Hepatocyte (in vitro differentiated cells): ENCODE results near the gene LRRC4C.

ENCODE experiments used
- EZH2 ChIP-seq: fragments of 200-600 bp; sonication (generic); IDR thresholded peaks from 2 replicates; pipeline ENCODE4 v1.6.1; 2016; ENCODE audit warnings: antibody characterized with exemption, mild to moderate bottlenecking, borderline replicate concordance
- TF ChIP-seq, protein P1 (sequence below): fragments of 200-600 bp; sonication (generic); IDR thresholded peaks from 2 replicates; pipeline ENCODE4 v1.5.1; 2016; ENCODE audit warnings: antibody characterized with exemption, mild to moderate bottlenecking; ENCODE audit not compliant: poor library complexity

DNA sequence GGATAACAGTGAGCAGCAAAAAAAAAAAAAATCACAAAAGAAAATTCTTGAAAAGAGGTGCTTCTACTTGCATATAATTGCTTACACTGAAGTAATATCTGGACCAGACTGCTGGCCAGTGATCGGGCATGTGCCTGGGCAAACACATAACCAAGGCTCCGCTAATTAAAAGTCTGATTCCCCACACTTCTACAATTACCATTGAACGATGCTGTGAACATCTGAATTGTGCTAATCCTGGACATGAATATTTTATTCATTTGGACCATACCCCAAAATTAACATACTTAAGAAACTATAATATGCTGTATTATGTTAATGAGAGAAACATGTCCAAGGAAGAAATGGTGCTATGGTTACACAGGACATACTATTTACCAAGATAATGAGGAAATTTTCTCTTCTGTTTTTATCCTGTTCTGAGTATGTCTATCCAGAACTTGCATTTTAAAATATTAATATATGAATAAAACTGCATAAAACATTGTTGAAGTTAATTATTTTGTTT lies 69.8 kb downstream of the LRRC4C start:
- TF ChIP-seq, protein P1, sequence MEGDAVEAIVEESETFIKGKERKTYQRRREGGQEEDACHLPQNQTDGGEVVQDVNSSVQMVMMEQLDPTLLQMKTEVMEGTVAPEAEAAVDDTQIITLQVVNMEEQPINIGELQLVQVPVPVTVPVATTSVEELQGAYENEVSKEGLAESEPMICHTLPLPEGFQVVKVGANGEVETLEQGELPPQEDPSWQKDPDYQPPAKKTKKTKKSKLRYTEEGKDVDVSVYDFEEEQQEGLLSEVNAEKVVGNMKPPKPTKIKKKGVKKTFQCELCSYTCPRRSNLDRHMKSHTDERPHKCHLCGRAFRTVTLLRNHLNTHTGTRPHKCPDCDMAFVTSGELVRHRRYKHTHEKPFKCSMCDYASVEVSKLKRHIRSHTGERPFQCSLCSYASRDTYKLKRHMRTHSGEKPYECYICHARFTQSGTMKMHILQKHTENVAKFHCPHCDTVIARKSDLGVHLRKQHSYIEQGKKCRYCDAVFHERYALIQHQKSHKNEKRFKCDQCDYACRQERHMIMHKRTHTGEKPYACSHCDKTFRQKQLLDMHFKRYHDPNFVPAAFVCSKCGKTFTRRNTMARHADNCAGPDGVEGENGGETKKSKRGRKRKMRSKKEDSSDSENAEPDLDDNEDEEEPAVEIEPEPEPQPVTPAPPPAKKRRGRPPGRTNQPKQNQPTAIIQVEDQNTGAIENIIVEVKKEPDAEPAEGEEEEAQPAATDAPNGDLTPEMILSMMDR = no peak
- no peak for TF ChIP-seq EZH2
